Measurements from ENCODE around the gene NCOR2. TPM values are rescaled to one million over a fixed set of nuclear protein-coding genes. Genes with fewer than 3 reads are reported as not detected.

NCOR2 gene
- total and polyA plus RNA-seq, 2 of the 4 experiments (the other 2 are of a cell fraction) = 12.9 to 40.8 TPM

DNA sequence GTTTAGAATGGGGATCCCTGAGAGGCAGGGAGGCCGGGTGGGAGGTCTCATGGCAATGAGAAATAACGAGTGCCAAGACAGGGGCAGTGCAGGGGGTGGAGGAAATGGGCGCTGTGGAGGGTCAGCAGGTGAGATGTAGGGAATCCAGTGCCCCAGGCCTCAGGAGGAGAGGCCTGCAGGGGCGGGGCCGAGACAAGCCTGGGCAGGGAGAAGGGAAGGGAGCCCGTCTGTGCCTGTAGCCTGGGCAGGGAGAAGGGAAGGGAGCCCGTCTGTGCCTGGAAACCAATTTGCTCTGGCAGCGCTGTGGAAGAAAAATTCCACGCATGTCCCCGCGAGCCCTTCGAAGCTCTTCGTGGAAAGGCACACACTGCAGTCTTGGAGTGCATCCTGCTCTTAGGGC lies 10.6 kb upstream of the NCOR2 start:
- no peak overlapping the region for H3K56ac ChIP-seq (ENCODE audit: extremely low read depth, insufficient read depth, low read length)
- in situ Hi-C loops (cut with MboI; ENCODE audit: low sequenced_read_pairs) (no loop called here), dilution Hi-C loops (cut with HindIII; ENCODE audit: low sequenced_read_pairs, unreplicated experiment) (no loop called here), intact Hi-C loops (cut with micrococcal nuclease) (no loop called here)
- H3K27me3 ChIP-seq (ENCODE audit: control insufficient read depth, insufficient read depth, low read length) = no peaks in the 10 kb centered on the region
- H3K14ac ChIP-seq (replicated peaks; ENCODE audit: low read depth, low read length) = no peak overlapping the region
- ChIA-PET CTCF (no interaction called here), POLR2A (ENCODE audit: unreplicated experiment) (no interaction called here)
- H3K4me2 ChIP-seq (ENCODE audit: low read depth, low read length) = no peak overlapping the region
- H3K9me1 ChIP-seq (ENCODE audit: insufficient read depth, low read length) = peaks cover under 1% of the 10 kb centered on the region; the same call in 1 of the 2 replicates
- no peak overlapping the region for H3K23ac ChIP-seq (ENCODE audit: low read depth, low read length)
- no peak for ATAC-seq (ENCODE audit: low read depth)
- no peaks in the 10 kb centered on the region for H4K20me1 ChIP-seq (ENCODE audit: insufficient read depth, low read length)
- H2BK15ac ChIP-seq (ENCODE audit: low read depth, low read length) = no peak overlapping the region
- TF ChIP-seq, protein P1, sequence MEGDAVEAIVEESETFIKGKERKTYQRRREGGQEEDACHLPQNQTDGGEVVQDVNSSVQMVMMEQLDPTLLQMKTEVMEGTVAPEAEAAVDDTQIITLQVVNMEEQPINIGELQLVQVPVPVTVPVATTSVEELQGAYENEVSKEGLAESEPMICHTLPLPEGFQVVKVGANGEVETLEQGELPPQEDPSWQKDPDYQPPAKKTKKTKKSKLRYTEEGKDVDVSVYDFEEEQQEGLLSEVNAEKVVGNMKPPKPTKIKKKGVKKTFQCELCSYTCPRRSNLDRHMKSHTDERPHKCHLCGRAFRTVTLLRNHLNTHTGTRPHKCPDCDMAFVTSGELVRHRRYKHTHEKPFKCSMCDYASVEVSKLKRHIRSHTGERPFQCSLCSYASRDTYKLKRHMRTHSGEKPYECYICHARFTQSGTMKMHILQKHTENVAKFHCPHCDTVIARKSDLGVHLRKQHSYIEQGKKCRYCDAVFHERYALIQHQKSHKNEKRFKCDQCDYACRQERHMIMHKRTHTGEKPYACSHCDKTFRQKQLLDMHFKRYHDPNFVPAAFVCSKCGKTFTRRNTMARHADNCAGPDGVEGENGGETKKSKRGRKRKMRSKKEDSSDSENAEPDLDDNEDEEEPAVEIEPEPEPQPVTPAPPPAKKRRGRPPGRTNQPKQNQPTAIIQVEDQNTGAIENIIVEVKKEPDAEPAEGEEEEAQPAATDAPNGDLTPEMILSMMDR (conservative IDR thresholded peaks at IDR 0.05; ENCODE audit: low read depth, low read length) = no peak
- TF ChIP-seq MXI1 (IDR thresholded peaks at IDR 0.05; ENCODE audit: borderline replicate concordance, low read depth, low read length) = no peak
- TF ChIP-seq, protein P2, sequence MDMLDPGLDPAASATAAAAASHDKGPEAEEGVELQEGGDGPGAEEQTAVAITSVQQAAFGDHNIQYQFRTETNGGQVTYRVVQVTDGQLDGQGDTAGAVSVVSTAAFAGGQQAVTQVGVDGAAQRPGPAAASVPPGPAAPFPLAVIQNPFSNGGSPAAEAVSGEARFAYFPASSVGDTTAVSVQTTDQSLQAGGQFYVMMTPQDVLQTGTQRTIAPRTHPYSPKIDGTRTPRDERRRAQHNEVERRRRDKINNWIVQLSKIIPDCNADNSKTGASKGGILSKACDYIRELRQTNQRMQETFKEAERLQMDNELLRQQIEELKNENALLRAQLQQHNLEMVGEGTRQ (IDR thresholded peaks at IDR 0.05; ENCODE audit: low read depth, low read length) = no peak
- no peak for TF ChIP-seq SMC3 (IDR thresholded peaks at IDR 0.05; ENCODE audit: low read depth, low read length)
- TF ChIP-seq POLR2A (IDR thresholded peaks at IDR 0.05; ENCODE audit: low read depth, low read length) = no peak
- TF ChIP-seq NFE2L2 (IDR thresholded peaks at IDR 0.05; ENCODE audit: low read depth, low read length) = no peak
- TF ChIP-seq RCOR1 (IDR thresholded peaks at IDR 0.05; ENCODE audit: insufficient replicate concordance, low read length) = no peak
- TF ChIP-seq RAD21 (IDR thresholded peaks at IDR 0.05; ENCODE audit: low read length) = no peak
- TF ChIP-seq, protein P3, sequence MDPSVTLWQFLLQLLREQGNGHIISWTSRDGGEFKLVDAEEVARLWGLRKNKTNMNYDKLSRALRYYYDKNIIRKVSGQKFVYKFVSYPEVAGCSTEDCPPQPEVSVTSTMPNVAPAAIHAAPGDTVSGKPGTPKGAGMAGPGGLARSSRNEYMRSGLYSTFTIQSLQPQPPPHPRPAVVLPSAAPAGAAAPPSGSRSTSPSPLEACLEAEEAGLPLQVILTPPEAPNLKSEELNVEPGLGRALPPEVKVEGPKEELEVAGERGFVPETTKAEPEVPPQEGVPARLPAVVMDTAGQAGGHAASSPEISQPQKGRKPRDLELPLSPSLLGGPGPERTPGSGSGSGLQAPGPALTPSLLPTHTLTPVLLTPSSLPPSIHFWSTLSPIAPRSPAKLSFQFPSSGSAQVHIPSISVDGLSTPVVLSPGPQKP (IDR thresholded peaks at IDR 0.05; ENCODE audit: borderline replicate concordance, low read depth, low read length) = no peak
- TF ChIP-seq CHD1 (IDR thresholded peaks at IDR 0.05; ENCODE audit: low read depth, low read length) = no peak
- TF ChIP-seq MAFK (IDR thresholded peaks at IDR 0.05; ENCODE audit: low read depth, low read length) = no peak
- no peak for TF ChIP-seq BHLHE40 (IDR thresholded peaks at IDR 0.05; ENCODE audit: low read depth, low read length)
- TF ChIP-seq RFX5 (IDR thresholded peaks at IDR 0.05; ENCODE audit: low read depth, low read length) = no peak
- no peak overlapping the region for H4K8ac ChIP-seq (ENCODE audit: low read depth in 2 of 2, low read length in 2 of 2)
- H3K18ac ChIP-seq (ENCODE audit: low read depth, low read length) = no peak overlapping the region
- WGBS, 2 experiments (ENCODE audit: extremely low coverage in 2 of 2, insufficient read length in 1 of 2) = 85% methylated on average over 7 of the region's 13 CpGs; no CpG with 5 or more reads in 1 of the 2 experiments
- H2AFZ ChIP-seq (replicated peaks; ENCODE audit: low read length, poor library complexity) = no peak overlapping the region
- H3K4me3 ChIP-seq (ENCODE audit: insufficient read depth, low read depth, low read length) = no peak overlapping the region
- H3K4ac ChIP-seq (ENCODE audit: low read depth, low read length) = no peak overlapping the region
- H3K79me1 ChIP-seq (ENCODE audit: low read depth in 1 of 2, low read length in 2 of 2) = no peaks in the 10 kb centered on the region
- no peak overlapping the region for H4K91ac ChIP-seq (ENCODE audit: insufficient read depth, low read depth, low read length)
- H3K27ac ChIP-seq (ENCODE audit: insufficient read depth, low read length) = no peak overlapping the region
- H2BK120ac ChIP-seq (ENCODE audit: low read depth, low read length) = no peak overlapping the region
- H2AK5ac ChIP-seq (ENCODE audit: low read depth, low read length) = no peak overlapping the region
- peaks cover 13% of the 10 kb centered on the region for H3K9me3 ChIP-seq (ENCODE audit: control insufficient read depth, insufficient read depth, low read length)
- H4K5ac ChIP-seq (ENCODE audit: low read depth, low read length) = no peak overlapping the region
- H2AK9ac ChIP-seq (replicated peaks; ENCODE audit: low read depth, low read length, poor library complexity) = peak overlapping the region; percentile 38
- H3K4me1 ChIP-seq (ENCODE audit: control insufficient read depth, insufficient read depth, low read length) = peaks cover 7% of the 10 kb centered on the region; the same call in 1 of the 2 replicates
- no peak for DNase-seq
- H3K9ac ChIP-seq (ENCODE audit: low read depth, low read length) = no peak overlapping the region
- no peak overlapping the region for H2BK5ac ChIP-seq (ENCODE audit: low read depth, low read length, poor library complexity, severe bottlenecking)
- no peaks in the 10 kb centered on the region for H3K36me3 ChIP-seq (ENCODE audit: control insufficient read depth, insufficient read depth, low read length)
- H2BK20ac ChIP-seq (ENCODE audit: low read depth, low read length) = no peak overlapping the region
- no TSS peak for BruUV-seq (replicated peaks)

Measured in IMR-90 (cell line).